Measurements from ENCODE around the gene FUCA2. TPM values are rescaled to one million over a fixed set of nuclear protein-coding genes. Genes with fewer than 3 reads are reported as not detected.

Gene FUCA2
- total and polyA plus RNA-seq, 2 of the 8 experiments (the other 6 are each of a cell fraction or from before 2014, with no cell fraction given): 24.2 to 47.2 TPM

DNA sequence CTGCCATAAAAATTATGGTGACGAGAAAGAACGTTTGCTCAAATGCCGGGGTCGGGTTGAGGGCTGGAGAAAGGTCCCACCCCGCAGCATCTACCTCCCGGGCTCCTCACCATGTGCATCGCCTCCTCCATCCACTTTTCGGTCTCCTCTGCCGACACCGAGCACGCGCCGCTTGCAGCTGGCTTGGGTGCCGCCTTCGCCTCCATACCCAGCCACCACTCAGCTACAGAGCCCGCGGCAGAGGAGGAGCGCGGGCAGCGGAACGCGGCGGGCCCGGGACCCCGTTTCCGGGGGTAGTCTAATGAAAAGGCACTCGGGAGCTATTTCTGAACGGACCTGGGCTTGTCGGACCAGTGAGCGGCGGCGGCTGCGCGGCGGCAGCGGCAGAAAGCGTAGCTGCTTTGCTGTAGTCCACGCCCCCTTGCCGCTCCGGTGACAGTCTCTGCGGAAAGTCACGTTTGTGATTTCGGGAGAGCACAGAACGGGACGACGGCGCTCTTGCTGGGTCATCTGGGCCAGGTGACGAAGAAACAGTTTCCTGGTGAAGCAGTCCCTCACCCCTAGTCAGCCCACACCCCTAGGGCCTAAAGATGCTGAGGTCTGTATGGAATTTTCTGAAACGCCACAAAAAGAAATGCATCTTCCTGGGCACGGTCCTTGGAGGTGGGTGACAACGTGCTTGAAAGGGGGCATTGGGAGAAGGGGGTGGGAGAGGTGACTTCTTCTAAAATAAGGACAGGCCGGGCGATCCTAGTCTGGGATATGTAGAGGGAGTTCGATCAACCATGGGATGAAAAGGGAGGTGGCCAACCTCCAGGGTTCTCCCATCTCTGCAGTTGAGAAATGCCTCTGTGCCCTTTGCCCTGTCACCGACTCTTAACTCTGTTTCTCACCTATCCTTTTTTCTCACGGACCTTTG lies 60.8 kb downstream of the FUCA2 start, which contains the start of the genes ADAT2 and PEX3 (continued):
- peak; percentile 80 for TF ChIP-seq SP1 (IDR thresholded peaks at IDR 0.05; ENCODE audit: low read depth, low read length)
- 0 out of 2 replicates have a peak, but pooled peaks have one; percentile 76 for TF ChIP-seq TCF12 (IDR thresholded peaks at IDR 0.05; ENCODE audit: low read depth, low read length)
- no peak for TF ChIP-seq CBX5 (IDR thresholded peaks at IDR 0.05; ENCODE audit: low read depth, low read length)
- peak; percentile 24 for TF ChIP-seq EZH2 (IDR thresholded peaks at IDR 0.05; ENCODE audit: low read depth, low read length, severe bottlenecking)
- TF ChIP-seq CTBP2 (IDR thresholded peaks at IDR 0.05; ENCODE audit: borderline replicate concordance, insufficient read depth, insufficient read length, low read length): peak; percentile 63
- TF ChIP-seq SIX5 (IDR thresholded peaks at IDR 0.05; ENCODE audit: low read depth, low read length): peak; percentile 34; the same call in 1 of the 2 replicates
- 0 out of 2 replicates have a peak, but pooled peaks have one; percentile 8 for TF ChIP-seq NRF1 (IDR thresholded peaks at IDR 0.05; ENCODE audit: low read depth, low read length)
- TF ChIP-seq RFX5 (IDR thresholded peaks at IDR 0.05; ENCODE audit: borderline replicate concordance, low read depth, low read length): no peak
- TF ChIP-seq BACH1 (IDR thresholded peaks at IDR 0.05; ENCODE audit: low read length): no peak
- TF ChIP-seq HDAC6 (IDR thresholded peaks at IDR 0.05; ENCODE audit: low read depth, low read length): no peak
- 0 out of 4 replicates have a peak, but pooled peaks of 1 of the 2 experiments have one; percentile 36 for TF ChIP-seq HDAC2 (IDR thresholded peaks at IDR 0.05; ENCODE audit: borderline replicate concordance in 1 of 2, low read depth in 2 of 2, low read length in 2 of 2)
- TF ChIP-seq YY1 (IDR thresholded peaks at IDR 0.05; ENCODE audit: low read depth, low read length): peak; percentile 83
- TF ChIP-seq ASH2L (IDR thresholded peaks at IDR 0.05; ENCODE audit: low read length): peak; percentile 98
- no peak for TF ChIP-seq SUZ12 (IDR thresholded peaks at IDR 0.05; ENCODE audit: low read length)
- TF ChIP-seq BRCA1 (IDR thresholded peaks at IDR 0.05; ENCODE audit: low read depth, low read length): no peak
- TF ChIP-seq EP300 (IDR thresholded peaks at IDR 0.05; ENCODE audit: borderline replicate concordance in 1 of 2, low read depth in 2 of 2, low read length in 2 of 2): peak in 1 of 2 experiments; percentile 97; a peak in 2 of 3 replicates
- no peak for TF ChIP-seq SP2 (IDR thresholded peaks at IDR 0.05; ENCODE audit: low read length)
- no peak for TF ChIP-seq CBX8 (IDR thresholded peaks at IDR 0.05; ENCODE audit: borderline replicate concordance, low read depth, low read length)
- TF ChIP-seq, protein P1, sequence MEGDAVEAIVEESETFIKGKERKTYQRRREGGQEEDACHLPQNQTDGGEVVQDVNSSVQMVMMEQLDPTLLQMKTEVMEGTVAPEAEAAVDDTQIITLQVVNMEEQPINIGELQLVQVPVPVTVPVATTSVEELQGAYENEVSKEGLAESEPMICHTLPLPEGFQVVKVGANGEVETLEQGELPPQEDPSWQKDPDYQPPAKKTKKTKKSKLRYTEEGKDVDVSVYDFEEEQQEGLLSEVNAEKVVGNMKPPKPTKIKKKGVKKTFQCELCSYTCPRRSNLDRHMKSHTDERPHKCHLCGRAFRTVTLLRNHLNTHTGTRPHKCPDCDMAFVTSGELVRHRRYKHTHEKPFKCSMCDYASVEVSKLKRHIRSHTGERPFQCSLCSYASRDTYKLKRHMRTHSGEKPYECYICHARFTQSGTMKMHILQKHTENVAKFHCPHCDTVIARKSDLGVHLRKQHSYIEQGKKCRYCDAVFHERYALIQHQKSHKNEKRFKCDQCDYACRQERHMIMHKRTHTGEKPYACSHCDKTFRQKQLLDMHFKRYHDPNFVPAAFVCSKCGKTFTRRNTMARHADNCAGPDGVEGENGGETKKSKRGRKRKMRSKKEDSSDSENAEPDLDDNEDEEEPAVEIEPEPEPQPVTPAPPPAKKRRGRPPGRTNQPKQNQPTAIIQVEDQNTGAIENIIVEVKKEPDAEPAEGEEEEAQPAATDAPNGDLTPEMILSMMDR (IDR thresholded peaks at IDR 0.05; ENCODE audit: control extremely low read depth in 1 of 3, insufficient read depth in 1 of 3, low read depth in 1 of 3, low read length in 3 of 3): no peak
- TF ChIP-seq MAFK (IDR thresholded peaks at IDR 0.05; ENCODE audit: low read depth, low read length): no peak; the same call in 1 of the 2 replicates

Data from H1 (cell line).